OCI-LY3 (cell line): ENCODE measurements around the gene NELL1.

Experiments
- CTCF ChIP-seq: fragments of 200-600, 300-600 bp; sonication (generic); IDR thresholded peaks from 2 replicates; pipeline ENCODE4 v1.5.1; 2014; ENCODE audit warnings: antibody characterized with exemption, low read length, low read depth
- EZH2phosphoT487 ChIP-seq: fragments of 200-600 bp; shearing (Covaris generic); IDR thresholded peaks from 2 replicates; pipeline ENCODE4 v1.6.1; 2018; ENCODE audit warnings: antibody characterized with exemption, mixed run types, low read depth

GRCh38 chr11:20759541-20759940 is 90.2 kb downstream of the NELL1 start:
- no peak for TF ChIP-seq CTCF
- TF ChIP-seq EZH2phosphoT487, result no peak
